Thyroid gland (tissue), 4 donors: ENCODE data around the gene AHI1.

ENCODE experiments used
- CTCF ChIP-seq, 6 experiments: fragments of 200-600 bp in 3 of 6; fragments of 450-650 bp in 3 of 6; sonication (generic) in 3 of 6; IDR thresholded peaks; one replicate each; pipeline ENCODE4 v1.5.1; 2016 to 2019; ENCODE audit warnings: antibody characterized with exemption in 6 of 6, mild to moderate bottlenecking in 2 of 6, inconsistent platforms in 1 of 6, moderate library complexity in 1 of 6
- POLR2A ChIP-seq, 2 donors: fragments of 450-650 bp; IDR thresholded peaks; one replicate each; pipeline ENCODE4 v1.6.1; 2017; ENCODE audit warnings: antibody characterized with exemption in 2 of 2, mild to moderate bottlenecking in 2 of 2, moderate library complexity in 1 of 2

GRCh38 chr6:135383301-135383700 is 114.2 kb downstream of the AHI1 start:
- no peak for TF ChIP-seq CTCF (IDR thresholded peaks at IDR 0.05)
- TF ChIP-seq POLR2A (IDR thresholded peaks at IDR 0.05), result no peak
